CD4-positive, alpha-beta T cell treated with Interleukin-17A for 1 hour (primary cell): ENCODE data around the gene PLEKHS1.
"Not testable (repeated sequence)": the region's sequence is repeated elsewhere in the genome, so short reads cannot be mapped to it uniquely, and the experiment has no call there.

ENCODE experiments used
- DNase-seq: peaks from one replicate; pipeline ENCODE4 v3.0.0-alpha.2; 2020

PLEKHS1 gene

GRCh38 chr10:113802997-113803396, 51.5 kb downstream of the PLEKHS1 start:
- no peak for DNase-seq

- DNase-seq = no peak
Observed at GRCh38 chr10:113806503-113806902, 55.0 kb downstream of the PLEKHS1 start.

DNA sequence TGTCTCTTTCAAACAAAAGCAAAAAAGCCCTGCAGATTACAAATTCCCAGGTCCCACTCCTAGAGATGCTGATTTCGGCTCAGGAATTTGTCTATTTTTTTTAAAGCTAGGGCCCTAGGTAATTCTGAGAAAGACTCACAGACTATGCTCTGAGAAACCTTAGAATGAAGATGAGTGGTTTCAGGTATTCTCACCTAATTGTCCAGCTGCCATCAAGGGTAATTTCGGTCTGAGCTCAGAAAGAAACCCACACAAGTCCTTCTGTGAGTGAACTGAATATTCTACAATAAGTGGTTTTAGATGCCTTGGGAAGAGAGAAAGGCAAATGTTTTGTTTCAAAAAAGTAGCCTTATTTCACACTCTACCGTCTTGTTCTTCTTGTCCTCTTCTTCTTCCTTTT, 56.7 kb downstream of the PLEKHS1 start:
- no peak for DNase-seq

GRCh38 chr10:113814700-113815099, 63.2 kb downstream of the PLEKHS1 start:
- DNase-seq = not testable (repeated sequence)

- no peak for DNase-seq
Observed at GRCh38 chr10:113819989-113820388, 68.5 kb downstream of the PLEKHS1 start.

DNA sequence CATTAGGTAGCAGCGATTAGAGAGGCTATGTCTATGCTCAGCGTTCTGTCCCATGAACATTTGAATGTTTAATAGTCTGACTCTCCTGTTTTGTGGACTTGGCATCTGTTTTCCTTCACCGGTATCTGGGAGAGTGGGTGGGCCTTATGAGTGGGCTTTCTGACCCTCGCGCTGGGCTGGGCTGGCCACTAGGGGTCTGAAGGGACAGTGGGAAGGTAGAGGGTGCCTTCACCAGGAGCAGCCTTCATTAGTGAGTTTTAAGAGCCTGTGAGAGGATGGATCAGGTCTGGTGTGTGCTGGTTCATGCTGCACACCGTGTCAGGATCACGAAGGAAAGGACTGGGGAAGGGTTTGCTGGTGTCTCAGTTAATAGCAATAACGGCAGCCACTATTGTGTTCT, 69.0 kb downstream of the PLEKHS1 start:
- DNase-seq = no peak

GRCh38 chr10:113821306-113821705, 69.8 kb downstream of the PLEKHS1 start:
- not testable (repeated sequence) for DNase-seq

- DNase-seq = no peak
Observed at GRCh38 chr10:113822174-113822573, 70.7 kb downstream of the PLEKHS1 start.

DNA sequence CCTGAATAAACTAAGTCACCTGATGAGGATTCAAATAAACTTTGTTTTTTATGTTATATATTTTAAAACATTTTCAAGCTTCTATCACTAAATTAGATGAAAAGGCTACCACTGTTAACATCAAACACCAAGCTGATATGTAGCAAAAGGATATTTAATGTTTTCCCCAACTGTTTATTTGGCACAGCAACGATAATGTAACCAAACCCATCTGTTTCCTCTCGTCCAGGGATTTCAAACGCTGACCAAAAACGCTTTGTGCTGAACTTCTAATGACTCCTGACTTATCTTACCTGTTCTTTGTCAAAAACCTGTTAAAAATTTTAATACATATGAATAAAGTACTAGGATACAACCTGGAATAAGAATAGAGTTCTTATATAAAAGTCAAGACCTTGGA, 71.9 kb downstream of the PLEKHS1 start:
- DNase-seq = no peak

- no peak for DNase-seq
Observed at GRCh38 chr10:113825791-113826190, 74.3 kb downstream of the PLEKHS1 start.

DNA sequence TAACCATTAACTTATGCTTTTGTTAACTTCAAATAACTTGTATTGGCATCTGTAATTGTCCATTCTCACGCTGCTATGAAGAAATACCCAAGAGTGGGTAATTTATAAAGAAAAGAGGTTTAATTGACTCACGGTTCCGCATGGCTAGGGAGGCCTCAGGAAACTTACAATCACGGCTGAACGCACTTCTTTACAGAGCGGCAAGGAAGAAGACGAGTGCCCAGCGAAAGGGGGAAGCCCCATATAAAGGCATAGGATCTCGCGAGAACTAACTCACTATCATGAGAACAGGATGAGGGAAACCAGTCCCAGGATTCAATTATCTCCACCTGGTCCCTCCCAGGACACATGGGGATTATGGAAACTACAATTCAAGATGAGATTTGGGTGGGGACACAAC, 77.1 kb downstream of the PLEKHS1 start:
- DNase-seq = not testable (repeated sequence)
